Measurements from ENCODE around the gene HS3ST3A1. TPM values are rescaled to one million over a fixed set of nuclear protein-coding genes. Genes with fewer than 3 reads are reported as not detected.

The HS3ST3A1 gene
- total RNA-seq: not detected

DNA sequence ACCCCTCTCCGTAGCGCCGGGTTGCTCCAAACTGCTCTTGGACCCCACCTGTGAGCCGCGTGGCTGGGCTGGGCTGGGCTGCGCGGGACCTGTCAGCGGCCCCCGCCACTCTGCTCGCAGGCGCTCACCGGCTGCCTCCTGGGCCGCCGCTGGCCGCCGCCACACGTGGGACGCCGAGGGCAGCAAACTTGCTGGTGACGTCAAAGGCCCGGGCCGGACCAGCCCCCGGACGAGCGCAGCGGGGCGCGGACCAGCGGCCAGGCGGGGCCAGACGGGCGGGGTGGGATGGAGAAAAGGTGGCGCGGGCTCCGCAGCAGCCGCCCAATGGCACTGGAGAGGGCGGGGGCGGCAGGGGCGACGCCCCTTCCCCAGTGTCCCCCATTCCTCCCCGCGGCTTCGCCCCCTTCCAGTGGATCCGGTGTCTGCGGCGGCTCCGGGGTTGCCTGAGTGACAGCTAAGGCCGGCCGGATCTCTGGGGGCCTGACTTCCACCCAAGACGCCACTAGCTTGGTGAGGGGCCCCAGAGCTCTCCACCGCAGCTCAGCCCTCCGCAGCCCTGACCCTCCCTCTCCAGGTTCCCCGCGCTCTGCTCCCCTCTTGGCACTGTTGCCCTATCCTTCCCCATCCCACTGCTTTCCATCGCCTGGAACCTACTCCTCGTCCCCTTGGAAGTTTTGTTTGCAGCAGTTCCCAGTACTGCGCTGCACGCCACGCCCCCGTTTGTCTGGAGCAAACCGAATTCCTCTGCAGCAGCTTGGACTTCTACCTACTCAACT is at the start of gene HS3ST3A1:
HS3ST3A1 (minus strand) TSS at position 154 of the 776 bp plus-strand sequence. CDS start 800 bp downstream, outside the sequence.

Small RNA genes within 50 kb of the gene (small RNA-seq; reads per million reads assigned to genes)
- gene MIR548H3: not detected
